Fibroblast of skin of scalp (primary cell): ENCODE measurements around the gene BUB1. TPM values are rescaled to one million over a fixed set of nuclear protein-coding genes. Genes with fewer than 3 reads are reported as not detected.
A peak's percentile ranks its signal among the peaks of the same experiment; 100 is the strongest.
"Not testable (repeated sequence)": the region's sequence is repeated elsewhere in the genome, so short reads cannot be mapped to it uniquely, and the experiment has no call there.

ENCODE experiments used
- DNase-seq: peaks from one replicate; pipeline ENCODE4 v3.0.0-alpha.2; 2013
- polyA plus RNA-seq, 2 experiments: library from polyadenylated mRNA; unstranded; fragments of 120-200 nt; gene quantifications; one replicate each; pipeline ENCODE4 v1.2.1, GENCODE V29; 2013; ENCODE audit not compliant: insufficient read length in 2 of 2

BUB1 gene
- 18.2 TPM for polyA plus RNA-seq (2013, experiment 1 of 2; ENCODE audit: insufficient read length)
- 21.3 TPM for polyA plus RNA-seq (2013, experiment 2 of 2; ENCODE audit: insufficient read length)

DNA sequence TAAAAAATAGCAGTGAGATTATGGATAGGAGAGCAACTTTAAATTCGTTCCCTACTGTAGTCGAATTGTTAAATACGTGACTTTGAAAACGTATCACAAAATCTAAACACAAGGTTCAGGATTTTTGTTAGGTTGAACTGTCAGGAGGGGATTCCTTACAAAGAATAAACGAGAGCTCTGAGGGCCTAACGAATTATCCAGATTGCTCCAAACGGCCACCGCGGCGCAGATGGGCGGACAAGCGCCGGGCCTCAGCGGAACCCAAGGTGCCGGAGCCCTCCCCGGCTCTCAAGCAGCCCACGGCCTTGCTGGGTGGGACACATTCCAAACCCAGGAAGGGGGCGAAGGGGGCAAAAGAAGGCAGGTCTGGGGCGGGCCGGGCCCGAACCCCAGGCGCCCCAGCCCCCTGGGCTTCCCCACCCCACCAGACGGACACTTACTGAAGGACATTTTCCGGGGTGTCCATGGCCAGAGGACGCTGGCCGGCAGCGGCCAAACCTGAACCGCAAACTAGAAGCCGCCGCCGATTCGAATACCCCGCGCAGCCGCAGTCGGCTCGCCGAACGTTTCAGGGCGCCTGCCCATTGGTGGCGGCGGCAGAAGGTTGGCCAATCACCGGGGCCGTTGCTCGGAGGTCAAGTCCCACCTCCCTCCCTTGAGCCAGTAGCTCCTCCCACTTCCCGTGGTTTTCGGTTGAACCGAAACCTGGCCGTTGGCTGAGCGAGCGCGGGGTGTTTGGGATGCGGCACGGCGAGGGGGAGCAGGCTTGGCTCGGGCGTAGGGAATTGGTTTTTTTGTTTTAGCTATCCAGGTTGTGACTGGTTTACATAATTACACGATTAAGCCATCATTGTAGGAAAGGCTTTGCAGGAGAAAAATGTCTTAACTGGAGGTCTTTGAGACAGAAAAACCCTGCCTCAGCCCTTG lies at the start of gene BUB1:
Gene BUB1, minus strand, starts transcription at position 534 of the 927 bp plus-strand sequence. Its CDS starts 68 bp downstream, at position 466.
- DNase-seq, result peak; percentile 97

DNA sequence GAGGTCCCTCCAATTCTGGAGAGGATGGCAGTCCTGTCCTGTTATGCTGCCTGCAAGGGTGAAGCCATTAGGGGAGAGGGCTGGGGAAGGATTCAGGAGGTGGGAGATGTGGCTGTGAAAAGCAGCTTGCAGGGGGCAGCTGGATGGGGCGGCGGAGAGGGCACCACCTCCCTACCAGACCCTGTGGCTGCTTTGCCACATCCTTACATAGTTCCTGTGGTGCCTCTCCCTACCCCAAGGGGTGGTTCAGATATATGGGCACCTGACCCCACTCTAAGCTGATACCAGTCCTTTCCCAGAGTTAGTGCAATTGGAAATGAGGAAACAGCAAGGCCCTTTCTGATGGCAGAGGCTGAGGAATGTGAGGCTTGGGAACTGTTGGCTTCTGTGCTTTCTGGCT lies 48.4 kb upstream of the BUB1 start:
- DNase-seq, result no peak

DNA sequence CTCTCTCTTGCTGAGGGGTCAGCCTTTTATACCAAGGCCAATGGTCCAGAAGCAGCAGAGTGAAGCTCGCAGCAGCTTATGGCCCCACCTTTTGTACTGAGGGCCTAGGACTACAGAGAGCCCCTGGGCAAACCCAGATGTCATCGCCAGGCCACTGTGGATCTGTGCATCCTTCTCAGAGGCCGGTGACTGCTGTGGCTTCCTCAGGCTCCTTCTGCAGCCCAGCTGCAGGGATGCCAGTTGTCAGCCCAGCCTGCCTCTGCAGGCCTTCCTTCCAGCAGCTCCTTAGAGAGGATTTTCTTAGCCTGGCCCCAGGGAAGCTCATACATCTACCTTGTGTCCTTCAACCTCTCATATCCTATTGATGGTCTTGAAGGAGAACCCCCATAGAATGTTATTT lies 48.0 kb upstream of the BUB1 start:
- no peak for DNase-seq

DNA sequence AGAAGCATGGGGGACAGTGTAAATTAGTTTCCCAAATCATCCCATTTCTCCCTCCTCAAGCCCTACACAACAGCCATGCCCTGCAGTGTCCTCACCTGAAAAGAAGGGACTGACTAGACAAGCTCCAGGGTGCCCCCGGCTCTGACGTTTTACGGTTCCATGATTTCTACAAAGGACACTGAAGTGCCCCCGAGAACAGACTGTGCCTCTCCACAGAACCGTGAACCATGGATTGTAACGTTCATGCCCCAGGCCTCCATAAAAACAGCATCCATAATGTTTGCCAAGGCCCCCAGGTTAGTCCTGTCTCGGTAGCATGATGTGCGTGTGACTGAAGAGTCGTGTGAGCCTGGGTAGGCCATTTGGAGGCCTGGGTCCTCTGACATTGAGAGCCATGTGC lies 47.5 kb upstream of the BUB1 start:
- no peak for DNase-seq

DNA sequence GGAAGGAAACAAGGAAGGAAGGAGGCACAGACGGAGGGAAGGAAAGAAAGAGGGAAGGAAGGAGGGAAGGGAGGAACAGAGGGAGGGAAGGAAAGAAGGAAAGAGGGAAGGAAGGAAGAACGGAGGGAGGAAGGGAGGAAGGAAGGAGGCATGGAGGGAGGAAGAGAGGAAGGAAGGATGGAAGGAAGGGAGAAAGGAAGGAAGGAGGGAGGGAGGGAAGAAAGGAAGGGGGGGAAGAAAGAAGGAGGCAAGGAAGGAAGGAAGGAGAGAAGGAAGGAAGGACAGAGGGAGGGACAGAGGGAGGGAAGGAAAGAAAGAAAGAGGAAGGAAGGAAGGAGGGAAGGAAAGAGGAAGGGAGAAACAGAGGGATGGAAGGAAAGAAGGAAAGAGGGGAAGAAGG lies 47.0 kb upstream of the BUB1 start:
- DNase-seq, result no peak

DNA sequence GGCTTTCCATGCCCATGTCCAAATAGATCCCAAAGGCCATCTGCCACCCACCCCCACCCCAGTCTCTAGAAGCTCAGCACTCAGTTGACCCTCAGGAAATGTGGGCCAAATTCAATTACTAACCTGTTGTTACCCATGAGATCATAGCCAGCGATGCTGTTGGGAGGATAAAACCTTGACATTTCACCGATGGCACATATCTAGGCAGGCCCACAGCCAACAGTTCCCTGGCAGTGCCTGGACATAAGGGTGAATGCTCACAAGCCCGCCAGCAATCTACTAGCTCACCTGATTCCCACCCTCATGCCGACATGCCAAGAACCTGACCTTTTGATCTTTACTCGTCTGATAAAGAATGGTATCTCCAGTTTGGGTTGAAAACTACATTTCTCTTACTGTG lies 42.7 kb upstream of the BUB1 start:
- DNase-seq, result no peak

DNA sequence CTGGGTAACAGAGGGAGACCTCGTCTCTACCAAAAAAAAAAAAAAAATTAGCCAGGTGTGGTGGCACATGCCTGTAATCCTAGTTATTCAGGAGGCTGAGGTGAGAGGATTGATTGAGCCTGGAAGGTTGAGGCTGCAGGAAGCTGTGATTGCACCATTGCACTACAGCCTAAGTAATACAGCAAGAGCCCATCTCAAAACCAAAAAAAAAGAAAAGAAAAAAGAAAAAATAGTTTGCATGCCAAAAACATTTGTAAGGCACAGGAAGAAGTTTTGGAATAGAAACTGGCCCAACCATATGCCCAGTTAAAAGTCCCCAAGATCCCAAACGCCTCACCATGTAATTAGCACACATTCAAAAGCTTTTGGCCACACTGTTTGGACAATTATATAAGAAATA lies 41.1 kb upstream of the BUB1 start:
- no peak for DNase-seq

DNA sequence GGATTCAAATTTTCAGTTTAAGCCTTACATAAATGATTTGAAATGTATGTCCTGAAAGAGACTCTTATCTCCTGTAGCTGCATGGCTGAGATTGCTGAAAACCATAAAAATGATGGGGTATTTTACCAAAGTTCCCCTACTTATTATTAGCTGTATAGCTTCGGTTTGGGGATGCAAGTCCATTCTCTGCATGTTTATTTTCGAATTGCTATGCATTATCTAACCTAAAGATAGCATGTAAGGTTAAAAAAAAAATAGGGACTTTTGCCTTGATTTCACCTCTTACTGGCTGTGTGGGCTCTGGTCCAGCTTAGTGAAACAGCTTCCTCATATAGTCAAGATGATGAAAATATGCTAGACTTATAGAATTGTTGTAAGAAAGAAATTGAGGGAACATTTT lies 40.5 kb upstream of the BUB1 start:
- no peak for DNase-seq

DNA sequence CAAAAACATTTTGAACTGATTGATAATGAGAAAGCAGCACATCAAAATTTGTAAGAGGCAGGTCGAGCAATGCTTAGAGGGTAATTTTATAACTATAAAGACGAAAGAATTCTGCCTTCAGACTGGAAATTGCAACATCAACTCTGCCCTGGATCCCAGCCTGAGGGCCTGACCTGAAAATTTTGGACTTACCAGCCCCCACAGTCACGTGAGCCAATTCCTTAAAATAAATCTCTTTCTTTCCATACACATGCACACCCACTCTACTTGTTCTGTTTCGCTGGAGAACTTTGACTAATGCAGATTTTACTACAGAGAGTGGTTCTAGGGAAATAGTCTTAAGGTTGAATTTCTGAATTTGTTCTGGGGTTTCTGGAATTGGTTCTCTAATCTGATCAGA lies 39.9 kb upstream of the BUB1 start:
- no peak for DNase-seq

DNA sequence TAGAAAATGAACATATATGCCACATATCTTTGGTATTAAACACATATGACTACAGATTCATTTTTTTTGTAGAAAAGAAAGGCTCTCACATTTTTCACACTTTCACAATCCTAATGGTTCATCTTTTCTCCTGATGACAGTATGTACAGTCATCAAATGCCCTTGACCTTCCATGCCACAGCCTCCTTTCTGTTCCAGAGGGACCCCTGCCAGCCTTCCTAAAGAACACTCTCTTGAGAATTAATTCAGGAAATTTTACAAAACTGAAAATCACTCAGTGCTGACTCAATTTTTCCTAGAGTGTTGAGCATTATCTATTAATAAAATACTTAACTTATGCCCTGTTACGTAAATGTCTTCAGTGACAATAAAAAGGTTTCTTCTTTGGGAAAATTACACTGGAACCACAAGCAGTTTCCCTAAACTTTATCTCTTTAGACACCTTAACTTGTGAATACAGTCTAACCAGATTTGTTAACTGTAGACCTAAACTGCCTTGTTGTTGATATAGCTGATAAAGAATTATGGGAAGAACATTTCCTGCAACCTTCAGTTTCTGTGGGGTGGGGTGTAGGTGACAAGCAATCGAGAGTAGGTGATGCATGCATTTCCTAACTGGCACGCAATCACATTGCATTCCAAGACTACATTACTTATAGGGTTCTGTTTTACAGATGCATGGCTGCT lies 39.2 kb upstream of the BUB1 start:
- DNase-seq, result peak; percentile 47

DNA sequence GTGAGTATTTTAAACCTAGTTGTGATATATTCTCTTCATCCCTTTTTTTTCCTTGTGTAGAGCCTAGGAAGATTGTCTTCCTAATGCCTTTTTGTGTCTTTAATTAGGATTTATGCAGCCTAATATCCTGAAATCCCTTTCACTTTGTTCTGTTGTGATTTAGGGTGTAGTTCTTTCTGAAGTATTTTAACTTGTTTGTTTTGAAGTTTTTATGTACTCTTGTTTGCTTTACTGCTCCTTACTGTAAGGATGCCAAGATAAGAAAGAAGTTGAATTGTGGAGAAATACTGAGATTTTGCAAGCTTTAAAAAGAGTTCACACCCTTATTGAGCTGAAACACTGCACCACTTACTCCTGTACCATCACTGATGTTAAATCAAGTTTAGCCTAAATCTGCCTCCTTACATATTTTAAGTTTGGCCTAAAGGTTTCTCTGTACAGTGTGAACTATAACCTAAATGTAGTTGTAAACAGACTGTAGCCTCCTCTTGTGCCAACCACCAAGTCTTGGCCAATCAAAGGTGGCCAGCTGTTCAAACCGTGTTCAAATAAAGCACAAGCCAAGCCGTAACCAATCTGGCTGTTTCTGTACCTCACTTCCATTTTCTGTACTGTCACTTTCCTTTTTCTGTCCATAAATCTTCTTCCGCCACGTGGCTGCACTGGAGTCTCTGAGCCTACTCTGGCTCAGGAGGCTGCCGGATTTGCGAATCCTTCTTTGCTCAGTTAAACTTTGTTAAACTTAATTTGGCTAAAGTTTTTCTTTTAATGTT lies 36.8 kb upstream of the BUB1 start:
- DNase-seq, result no peak

DNA sequence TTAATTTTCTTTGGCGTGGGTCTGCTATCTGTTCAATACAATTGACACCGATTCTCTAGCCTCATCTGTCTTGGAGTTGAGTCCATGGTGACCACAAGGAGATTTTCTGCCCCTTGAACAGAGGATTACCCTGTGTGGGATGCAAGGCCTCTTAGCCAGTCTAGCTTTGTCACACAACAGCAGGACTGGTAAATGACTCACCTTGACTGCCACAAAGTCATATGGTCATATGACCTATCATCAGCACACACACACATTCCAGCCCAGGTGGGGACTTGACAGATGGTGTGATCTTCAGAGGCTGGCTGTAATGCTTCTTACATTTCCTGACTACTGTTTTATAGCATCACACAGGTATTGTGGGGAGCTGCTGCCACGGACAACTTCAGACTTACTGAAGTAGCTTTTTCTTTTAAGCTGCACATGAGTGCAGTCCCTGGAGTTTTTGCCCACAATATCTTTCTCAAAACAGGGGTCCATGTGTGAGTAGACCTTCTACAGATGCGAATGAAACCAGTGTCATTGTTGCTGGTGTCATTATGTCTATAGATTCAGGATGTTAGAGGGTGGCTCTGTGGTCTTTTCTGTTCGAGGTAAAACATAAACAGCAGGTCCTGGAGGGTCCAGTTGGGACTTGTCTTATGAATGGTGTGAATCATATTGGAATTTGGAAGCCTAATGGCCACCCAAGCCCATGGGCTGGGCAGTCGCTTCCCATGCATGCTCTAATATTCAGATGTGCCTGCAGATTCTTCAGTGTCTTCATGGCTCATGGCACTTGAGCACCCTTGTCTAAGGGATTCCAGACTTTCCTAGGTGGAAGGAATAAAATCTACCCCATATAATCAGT lies 35.9 kb upstream of the BUB1 start:
- no peak for DNase-seq

DNA sequence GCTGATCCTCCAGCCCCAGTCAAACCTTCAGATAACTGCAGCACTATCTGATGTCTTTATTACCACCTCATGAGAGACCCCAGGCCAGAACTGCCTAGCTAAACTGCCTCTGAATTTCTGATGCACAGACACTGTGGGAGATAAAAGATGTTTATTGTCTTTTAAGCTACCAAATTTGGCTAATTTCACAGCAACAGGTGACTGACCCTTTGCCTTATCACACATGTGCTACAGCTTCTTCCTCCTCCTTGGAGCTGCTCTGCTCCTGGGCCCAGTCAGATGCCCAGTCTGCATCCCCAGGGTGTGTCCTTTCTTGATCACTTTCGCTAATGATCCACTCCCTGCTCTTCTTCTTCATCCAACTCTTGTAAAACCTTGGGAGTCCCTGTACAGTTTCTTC lies 34.9 kb upstream of the BUB1 start:
- no peak for DNase-seq

DNA sequence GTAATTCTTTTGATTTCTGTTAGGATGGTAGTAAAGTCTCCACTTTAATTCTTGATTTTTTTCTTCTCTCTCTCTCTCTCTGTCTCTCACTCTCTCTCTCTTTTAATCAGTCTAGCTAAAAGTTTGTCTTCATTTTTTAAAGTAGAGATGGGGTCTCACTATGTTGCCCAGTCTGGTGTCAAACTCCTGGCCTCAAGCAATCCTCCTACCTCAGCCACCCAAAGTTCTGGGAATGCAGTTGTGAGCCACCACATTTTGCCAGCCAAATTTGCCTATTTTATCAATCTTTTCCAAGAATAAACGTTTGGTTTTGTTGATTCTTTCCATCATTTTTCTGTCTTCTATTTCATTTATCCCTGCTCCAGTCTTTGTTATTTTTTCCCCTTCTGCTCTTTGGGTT lies 30.6 kb upstream of the BUB1 start:
- no peak for DNase-seq

DNA sequence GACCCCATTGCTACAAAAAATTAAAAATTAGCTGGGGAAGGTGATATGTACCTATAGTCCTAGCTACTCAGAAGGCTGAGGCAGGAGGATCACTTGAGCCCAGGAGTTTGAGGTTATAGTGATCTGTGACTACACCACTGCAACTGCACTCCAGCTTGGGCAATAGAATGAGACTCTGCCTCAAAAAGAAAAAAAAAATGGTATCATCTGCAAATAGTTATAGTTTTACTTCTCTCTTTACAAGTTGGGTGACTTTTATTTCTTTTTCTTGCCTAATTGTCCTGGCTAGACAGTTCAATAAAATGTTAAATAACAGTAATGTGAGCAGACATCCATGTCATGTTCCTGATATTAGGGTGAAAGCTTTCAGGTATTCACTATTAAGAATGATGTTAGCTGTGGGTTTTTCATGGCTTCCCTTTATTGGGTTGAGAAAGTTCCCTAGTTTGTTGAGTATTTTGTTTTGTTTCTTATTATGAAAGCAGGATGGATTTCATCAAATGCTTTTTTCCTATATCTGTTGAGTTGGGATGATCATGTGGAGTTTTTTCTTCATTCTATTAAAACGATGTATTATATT lies 29.6 kb upstream of the BUB1 start:
- no peak for DNase-seq

DNA sequence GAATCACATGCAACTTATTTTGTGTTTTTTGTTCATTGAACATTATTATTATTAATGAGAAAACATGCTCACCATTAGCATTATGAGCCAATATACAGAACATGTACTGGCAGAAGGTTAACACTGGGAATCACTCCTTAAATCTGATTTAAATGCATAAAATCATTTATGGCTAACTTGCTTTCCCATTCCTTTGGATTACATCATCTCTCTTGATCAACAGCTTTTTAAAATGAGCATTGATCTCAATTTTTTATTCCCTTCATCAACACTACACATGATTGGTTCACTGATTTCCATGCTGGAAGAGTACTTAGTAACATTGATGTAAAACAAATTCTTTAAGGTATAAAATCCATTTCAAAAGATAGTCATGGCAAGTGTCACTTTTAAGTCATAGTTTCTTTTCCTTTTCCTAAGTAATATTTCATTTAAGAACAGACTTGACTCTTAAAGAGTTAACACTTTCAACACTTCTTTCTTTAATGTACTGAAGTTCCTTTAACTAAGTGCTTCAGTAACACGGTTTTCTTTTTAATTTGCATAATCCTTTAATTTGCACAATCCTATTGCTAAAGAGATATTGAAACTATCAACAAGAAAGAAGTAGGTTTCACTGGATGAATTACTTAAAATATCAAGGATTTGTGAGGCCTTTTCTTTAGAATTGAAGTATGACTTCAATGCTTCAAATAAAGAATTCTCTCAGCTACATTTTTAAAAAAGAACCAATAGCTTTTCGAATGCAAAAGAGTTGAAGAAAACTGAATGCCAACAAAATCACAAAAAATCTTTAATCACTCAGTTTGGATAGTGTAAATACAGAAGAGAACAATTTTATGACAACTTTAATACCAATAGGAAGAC lies 24.9 kb upstream of the BUB1 start:
- no peak for DNase-seq

DNA sequence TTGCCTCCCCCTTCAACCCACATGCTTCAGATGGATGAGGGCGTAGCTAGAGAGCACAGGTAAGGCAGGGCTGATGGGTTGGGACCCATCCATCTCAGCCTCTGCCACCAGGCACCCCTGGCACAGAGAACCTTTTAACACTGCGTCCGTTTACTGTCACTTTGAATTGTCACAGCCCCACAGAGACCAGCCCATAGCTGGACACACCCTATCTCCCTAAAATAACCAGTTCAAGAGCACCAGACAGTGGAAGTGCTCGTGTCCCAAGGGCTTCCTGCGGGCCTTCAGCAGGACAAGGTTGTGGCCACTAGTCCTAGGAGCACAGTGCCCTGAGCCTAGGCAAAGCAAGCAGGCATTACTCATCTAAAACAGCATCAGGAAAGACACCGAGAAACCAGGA lies 20.4 kb upstream of the BUB1 start:
- DNase-seq, result not testable (repeated sequence)

DNA sequence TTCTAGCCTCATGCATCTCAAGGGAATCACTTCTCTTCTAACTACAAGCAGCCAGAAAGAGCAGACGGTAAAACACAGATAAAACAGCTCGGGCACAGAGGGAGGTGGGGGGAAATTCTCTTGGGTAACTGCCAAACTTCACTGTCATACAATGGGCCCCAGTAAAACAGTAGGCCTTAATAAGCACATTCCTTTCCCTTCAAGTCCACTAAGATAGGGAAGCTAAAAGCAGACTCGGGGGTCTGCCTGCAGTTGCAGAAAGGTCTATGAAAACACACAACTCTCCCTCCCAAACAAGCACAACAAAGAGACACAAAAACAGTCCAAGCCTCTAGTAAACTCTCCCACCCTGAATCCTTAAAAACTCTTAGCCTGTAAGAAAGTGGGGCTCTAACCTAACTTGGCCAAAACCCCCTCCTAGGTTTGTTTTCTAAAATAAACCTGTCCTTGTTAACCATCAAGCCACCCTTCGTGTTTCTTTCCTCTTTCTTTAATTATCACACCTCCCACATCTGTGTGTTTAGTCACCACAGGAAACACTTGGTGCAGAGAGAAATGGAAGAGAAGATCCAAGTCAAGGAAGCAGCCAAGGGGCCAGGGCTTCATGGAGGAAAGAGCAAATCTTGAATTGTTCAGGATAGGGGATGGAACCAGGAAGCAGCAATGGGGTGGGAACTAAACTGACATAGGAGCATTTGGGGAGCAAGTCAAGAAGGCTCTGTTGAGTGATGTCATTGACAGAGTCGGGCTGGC lies 17.5 kb upstream of the BUB1 start:
- not testable (repeated sequence) for DNase-seq

DNA sequence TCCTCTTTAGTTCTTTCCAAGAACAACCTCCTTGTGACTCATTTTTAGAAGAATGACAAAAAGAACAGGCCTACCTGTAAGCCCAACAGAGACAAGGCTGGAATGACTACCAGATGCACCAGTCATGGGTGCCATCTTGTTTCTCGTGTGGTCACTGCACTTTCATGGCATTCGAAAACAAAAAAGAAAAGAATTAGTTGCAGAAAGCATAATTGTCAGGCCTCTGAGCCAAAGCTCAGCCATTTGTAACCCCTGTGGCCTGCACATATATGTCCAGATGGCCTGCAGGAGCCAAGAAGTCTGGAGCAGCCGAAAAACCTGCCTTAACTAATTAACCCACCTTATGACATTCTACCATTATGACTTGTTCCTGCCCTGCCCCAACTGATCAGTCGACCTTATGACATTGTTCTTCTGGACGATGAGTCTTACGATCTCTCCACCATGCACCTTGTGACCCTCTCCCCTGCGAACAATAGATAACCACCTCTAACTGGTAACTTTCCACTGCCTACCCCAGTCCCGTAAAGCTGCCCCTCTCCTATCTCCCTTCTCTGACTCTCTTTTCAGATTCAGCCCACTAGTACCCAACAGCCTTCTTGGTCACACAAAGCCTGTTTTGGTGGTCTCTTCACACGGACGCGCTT lies 13.9 kb upstream of the BUB1 start:
- no peak for DNase-seq
